ENCODE measurements around the gene PLXND1. TPM values are rescaled to one million over a fixed set of nuclear protein-coding genes. Genes with fewer than 3 reads are reported as not detected.

The PLXND1 gene
- total RNA-seq, 1 experiment from 2014 or later, result 22.0 TPM

- H3K27ac Mint-ChIP-seq (ENCODE audit: unreplicated experiment), result no peak overlapping the region
- H3K27me3 Mint-ChIP-seq (ENCODE audit: unreplicated experiment), result peaks cover 12% of the 10 kb centered on the region
- CTCF ChIA-PET, result interaction anchor here (1.4 kb wide), 1 partner anchor 239 kb away, joined by 4 read pairs; no protein-coding TSS in a partner anchor
- BruUV-seq (replicated peaks), result no TSS peak
- intact Hi-C loops (cut with micrococcal nuclease; ENCODE audit: unreplicated experiment), result loop anchor here (10.0 kb wide), 1 partner anchor 482 kb away; no protein-coding TSS in a partner anchor
- H3K4me3 Mint-ChIP-seq (ENCODE audit: low read depth, unreplicated experiment), result no peak overlapping the region
- H3K9me3 Mint-ChIP-seq (ENCODE audit: low read depth, unreplicated experiment), result no peaks in the 10 kb centered on the region
- peaks cover 24% of the 10 kb centered on the region for H3K4me1 Mint-ChIP-seq (ENCODE audit: low read depth, unreplicated experiment)
- peaks cover 27% of the 10 kb centered on the region for H3K36me3 Mint-ChIP-seq (ENCODE audit: insufficient read depth, unreplicated experiment)
- no peak for DNase-seq
- no peak for TF ChIP-seq CTCF (IDR thresholded peaks at IDR 0.05; ENCODE audit: unreplicated experiment)
Measured at GRCh38 chr3:129622933-129623332, 16.5 kb upstream of the PLXND1 start.

DNA sequence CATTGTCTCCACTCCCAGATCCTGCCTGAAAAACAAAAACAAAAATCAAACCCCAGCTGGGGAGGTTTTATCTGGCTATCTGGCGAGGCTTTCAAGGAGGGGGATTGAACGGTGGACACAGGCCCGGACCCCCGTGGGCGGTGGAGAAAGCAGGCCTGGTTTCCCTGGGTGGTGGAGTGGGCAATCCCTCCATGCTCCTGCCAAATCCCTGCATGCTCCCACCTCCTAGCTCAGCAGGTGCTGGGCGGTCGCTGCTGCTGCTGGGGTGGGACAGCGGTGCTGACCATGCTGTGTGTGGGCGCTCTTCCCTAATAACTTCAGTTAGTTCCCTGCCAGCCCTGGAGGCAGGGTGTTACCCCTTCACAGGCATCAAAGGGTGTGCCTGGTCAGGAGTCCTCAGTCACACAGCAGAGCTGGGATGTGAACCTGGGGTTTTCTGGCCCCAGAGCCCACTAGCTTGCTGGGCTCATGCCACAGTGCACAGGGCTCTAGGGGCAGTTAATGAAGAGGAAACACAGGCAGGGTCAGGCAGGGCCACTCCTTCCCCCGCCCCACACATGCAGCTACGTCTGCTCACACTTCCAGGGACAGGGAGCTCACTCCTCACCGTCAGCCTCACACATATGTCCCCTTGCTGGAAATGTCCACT is 15.9 kb upstream of the PLXND1 start:
- CTCF ChIA-PET, result interaction anchor here (0.6 to 1.4 kb wide), 2 partner anchors 239 to 949 kb away, joined by 4 to 6 read pairs; no protein-coding TSS in a partner anchor
- Mint-ChIP-seq H3K27me3 (ENCODE audit: unreplicated experiment) (peaks cover 13% of the 10 kb centered on the region), H3K9me3 (ENCODE audit: low read depth, unreplicated experiment) (no peaks in the 10 kb centered on the region), H3K36me3 (ENCODE audit: insufficient read depth, unreplicated experiment) (peaks cover 21% of the 10 kb centered on the region), H3K4me1 (ENCODE audit: low read depth, unreplicated experiment) (peaks cover 24% of the 10 kb centered on the region), H3K27ac (ENCODE audit: unreplicated experiment) (no peak overlapping the region), H3K4me3 (ENCODE audit: low read depth, unreplicated experiment) (no peak overlapping the region)
- no TSS peak for BruUV-seq (replicated peaks)
- no peak for TF ChIP-seq CTCF (IDR thresholded peaks at IDR 0.05; ENCODE audit: unreplicated experiment)
- intact Hi-C loops (cut with micrococcal nuclease; ENCODE audit: unreplicated experiment), result loop anchor here (10.0 kb wide), 1 partner anchor 482 kb away; no protein-coding TSS in a partner anchor
- DNase-seq, result no peak

- peaks cover 15% of the 10 kb centered on the region for H3K36me3 Mint-ChIP-seq (ENCODE audit: insufficient read depth, unreplicated experiment)
- intact Hi-C loops (cut with micrococcal nuclease; ENCODE audit: unreplicated experiment), result loop anchor here (10.0 kb wide), 1 partner anchor 483 kb away; no protein-coding TSS in a partner anchor
- DNase-seq, result no peak
- no peak overlapping the region for H3K27ac Mint-ChIP-seq (ENCODE audit: unreplicated experiment)
- H3K4me1 Mint-ChIP-seq (ENCODE audit: low read depth, unreplicated experiment), result peaks cover 24% of the 10 kb centered on the region
- TF ChIP-seq CTCF (IDR thresholded peaks at IDR 0.05; ENCODE audit: unreplicated experiment), result no peak
- H3K27me3 Mint-ChIP-seq (ENCODE audit: unreplicated experiment), result peaks cover 13% of the 10 kb centered on the region
- CTCF ChIA-PET, result interaction anchor here (0.6 to 1.4 kb wide), 2 partner anchors 238 to 950 kb away, joined by 4 to 6 read pairs; no protein-coding TSS in a partner anchor
- H3K9me3 Mint-ChIP-seq (ENCODE audit: low read depth, unreplicated experiment), result no peaks in the 10 kb centered on the region
- BruUV-seq (replicated peaks), result no TSS peak
- no peak overlapping the region for H3K4me3 Mint-ChIP-seq (ENCODE audit: low read depth, unreplicated experiment)
Measured at GRCh38 chr3:129621626-129622225, 15.2 kb upstream of the PLXND1 start.

DNA sequence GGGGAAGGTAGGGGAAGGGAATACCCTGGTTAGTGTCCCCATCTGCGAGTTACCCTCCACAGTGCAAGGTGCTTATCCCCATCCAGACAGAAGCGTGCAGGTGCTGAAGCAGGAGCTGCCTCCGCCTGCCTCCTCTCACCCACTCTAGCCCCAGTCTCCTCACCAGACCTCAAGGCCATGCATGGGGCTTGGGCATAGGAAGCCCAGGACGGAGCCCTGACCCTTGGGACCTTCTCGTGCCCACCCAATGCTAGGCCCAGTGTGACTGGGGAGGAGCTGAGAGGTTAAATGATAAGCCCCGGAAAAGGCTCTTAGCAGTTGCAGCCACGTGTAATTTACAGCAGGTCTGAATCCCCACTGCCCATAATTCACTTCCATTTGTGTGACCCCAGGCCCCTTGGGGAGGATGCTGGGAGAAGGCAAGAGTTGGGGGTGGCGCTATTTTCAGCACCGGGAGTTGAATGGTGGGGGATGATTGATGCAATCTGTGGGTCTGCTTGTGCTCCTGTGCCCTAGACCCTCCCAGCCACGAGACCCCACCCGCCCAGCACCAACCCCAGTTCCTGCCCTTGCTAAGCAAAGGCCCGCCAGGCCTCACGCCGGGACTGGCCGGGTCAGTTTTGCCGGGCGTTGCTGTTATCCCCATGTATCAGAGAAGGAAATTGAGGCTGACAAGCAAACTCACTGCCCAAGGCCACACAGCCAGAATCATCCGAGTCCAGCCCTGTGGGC is 14.5 kb upstream of the PLXND1 start:
- Mint-ChIP-seq H3K9me3 (ENCODE audit: low read depth, unreplicated experiment) (no peaks in the 10 kb centered on the region), H3K4me3 (ENCODE audit: low read depth, unreplicated experiment) (no peak overlapping the region), H3K36me3 (ENCODE audit: insufficient read depth, unreplicated experiment) (peaks cover 9% of the 10 kb centered on the region), H3K4me1 (ENCODE audit: low read depth, unreplicated experiment) (peaks cover 21% of the 10 kb centered on the region), H3K27me3 (ENCODE audit: unreplicated experiment) (peaks cover 13% of the 10 kb centered on the region), H3K27ac (ENCODE audit: unreplicated experiment) (no peak overlapping the region)
- intact Hi-C loops (cut with micrococcal nuclease; ENCODE audit: unreplicated experiment), result loop anchor here (10.0 kb wide), 1 partner anchor 484 kb away; no protein-coding TSS in a partner anchor
- DNase-seq, result no peak
- no TSS peak for BruUV-seq (replicated peaks)
- CTCF ChIA-PET, result no interaction called here
- no peak for TF ChIP-seq CTCF (IDR thresholded peaks at IDR 0.05; ENCODE audit: unreplicated experiment)

Data from Calu3 (cell line).